ENCODE data around the gene REEP1. TPM values are rescaled to one million over a fixed set of nuclear protein-coding genes. Genes with fewer than 3 reads are reported as not detected.

REEP1 gene
- total and polyA plus RNA-seq, 9 of the 15 experiments (the other 6 are each of a cell fraction or from before 2014, with no cell fraction given): 0.11 to 0.67 (median 0.13) TPM

DNA sequence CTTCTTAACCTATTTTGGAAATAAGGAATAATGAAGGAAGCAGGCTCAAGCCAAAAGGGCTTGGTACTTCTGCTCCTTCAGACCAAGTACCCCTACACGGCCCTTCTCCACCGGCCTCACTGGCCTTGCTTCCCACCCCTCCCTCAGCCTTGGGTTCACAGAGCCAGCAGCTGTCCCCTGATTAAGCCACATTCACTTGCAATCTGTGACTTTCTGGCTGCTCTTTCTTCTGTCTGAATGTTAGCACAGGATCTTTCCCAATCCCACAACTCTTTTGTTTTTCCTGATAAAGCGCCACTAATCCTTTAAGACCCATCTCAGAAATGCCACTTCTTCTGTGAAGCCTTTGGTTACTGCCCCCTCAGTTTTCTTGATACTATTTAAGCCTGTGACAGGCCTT, 52.4 kb downstream of the REEP1 start (continued):
- TF ChIP-seq MAFF (IDR thresholded peaks at IDR 0.05; ENCODE audit: low read length) (no peak), ZC3H8 (IDR thresholded peaks at IDR 0.05) (no peak), RCOR1 (IDR thresholded peaks at IDR 0.05; ENCODE audit: borderline replicate concordance in 1 of 2, low read depth in 2 of 2, low read length in 2 of 2) (no peak), ZZZ3 (IDR thresholded peaks at IDR 0.05) (no peak), CHD4 (IDR thresholded peaks at IDR 0.05; ENCODE audit: insufficient read depth, insufficient replicate concordance, low read depth, low read length, poor library complexity, severe bottlenecking) (no peak)
- TF ChIP-seq, protein P1, sequence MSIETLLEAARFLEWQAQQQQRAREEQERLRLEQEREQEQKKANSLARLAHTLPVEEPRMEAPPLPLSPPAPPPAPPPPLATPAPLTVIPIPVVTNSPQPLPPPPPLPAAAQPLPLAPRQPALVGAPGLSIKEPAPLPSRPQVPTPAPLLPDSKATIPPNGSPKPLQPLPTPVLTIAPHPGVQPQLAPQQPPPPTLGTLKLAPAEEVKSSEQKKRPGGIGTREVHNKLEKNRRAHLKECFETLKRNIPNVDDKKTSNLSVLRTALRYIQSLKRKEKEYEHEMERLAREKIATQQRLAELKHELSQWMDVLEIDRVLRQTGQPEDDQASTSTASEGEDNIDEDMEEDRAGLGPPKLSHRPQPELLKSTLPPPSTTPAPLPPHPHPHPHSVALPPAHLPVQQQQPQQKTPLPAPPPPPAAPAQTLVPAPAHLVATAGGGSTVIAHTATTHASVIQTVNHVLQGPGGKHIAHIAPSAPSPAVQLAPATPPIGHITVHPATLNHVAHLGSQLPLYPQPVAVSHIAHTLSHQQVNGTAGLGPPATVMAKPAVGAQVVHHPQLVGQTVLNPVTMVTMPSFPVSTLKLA (conservative IDR thresholded peaks at IDR 0.05): no peak

DNA sequence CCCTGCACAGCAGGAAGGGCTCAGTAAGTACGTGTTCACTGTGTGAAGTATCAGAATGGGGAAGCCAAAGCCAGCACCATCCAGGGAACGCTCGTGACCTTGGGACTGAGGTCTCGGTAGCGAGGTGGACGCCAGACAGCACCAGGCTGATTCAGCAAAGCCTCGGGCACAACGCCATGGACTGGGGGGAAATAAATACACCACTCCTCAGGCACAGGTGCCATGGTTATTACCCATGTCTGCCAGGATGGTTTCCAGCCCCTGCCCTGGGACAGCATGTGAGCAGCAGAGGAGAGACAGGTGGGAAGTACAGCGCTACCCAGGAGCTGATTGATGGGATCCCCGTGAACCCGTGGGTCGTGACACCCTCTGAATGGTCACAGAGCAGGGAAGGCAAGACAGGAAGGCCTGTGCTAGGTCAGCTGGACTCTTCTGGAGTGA, 53.0 kb downstream of the REEP1 start:
- no TSS peak for BruUV-seq (replicated peaks)
- POLR2A ChIA-PET: no interaction called here
- no peak overlapping the region for H3K4me2 ChIP-seq (ENCODE audit: insufficient read depth, low read length)
- in situ Hi-C loops (cut with MboI) (no loop called here), intact Hi-C loops (cut with micrococcal nuclease) (no loop called here)
- H3K79me2 ChIP-seq (ENCODE audit: control insufficient read depth, insufficient read depth, low read length): no peaks in the 10 kb centered on the region
- ATAC-seq (no peak; the same call in 2 of the 3 replicates), FAIRE-seq (no peak), DNase-seq (ENCODE audit: extremely low read depth in 1 of 4, low spot score in 3 of 4) (no peak)
- 0% methylated on average over 12 of the region's 12 CpGs for WGBS (ENCODE audit: insufficient coverage, low coverage, missing lambda C conversion rate)
- no peak overlapping the region for H3K9ac ChIP-seq (ENCODE audit: insufficient read depth in 1 of 2, low read depth in 2 of 2, low read length in 2 of 2)
- H3K9me1 ChIP-seq (ENCODE audit: control insufficient read depth, insufficient read depth, low read length): no peaks in the 10 kb centered on the region
- H3K27me3 ChIP-seq (ENCODE audit: control insufficient read depth in 2 of 2, insufficient read depth in 2 of 2, low read length in 2 of 2): peaks cover 23 to 60% of the 10 kb centered on the region in 2 experiments
- no peak overlapping the region for H2AFZ ChIP-seq (ENCODE audit: low read depth, low read length)
- no peaks in the 10 kb centered on the region; the same call in 1 of the 2 replicates for H3K9me3 ChIP-seq (replicated peaks; ENCODE audit: control insufficient read depth, insufficient read depth, low read depth, low read length)
- no peak overlapping the region for H3K27ac ChIP-seq (ENCODE audit: extremely low read depth, low read depth, low read length)
- no peaks in the 10 kb centered on the region for H3K36me3 ChIP-seq (ENCODE audit: control insufficient read depth, insufficient read depth, low read length)
- CTCF ChIA-PET (ENCODE audit: low intra/inter-chr PET ratio): interaction anchor here (0.6 kb wide), 1 partner anchor 415 kb away, joined by 3 read pairs; no protein-coding TSS in a partner anchor
- 0 out of 2 replicates have a peak, but pooled peaks cover 3% of the 10 kb centered on the region for H4K20me1 ChIP-seq (replicated peaks; ENCODE audit: control insufficient read depth, insufficient read depth, low read length)
- no peaks in the 10 kb centered on the region for H3K4me1 ChIP-seq (replicated peaks in 1 of 2; ENCODE audit: control insufficient read depth in 2 of 2, insufficient read depth in 2 of 2, low read length in 2 of 2)
- H3K4me3 ChIP-seq: no peak overlapping the region
- TF ChIP-seq SMARCC2 (IDR thresholded peaks at IDR 0.05; ENCODE audit: low read depth) (no peak), ZNF551 (CRISPR knock-in tag; IDR thresholded peaks at IDR 0.05) (no peak), NBN (IDR thresholded peaks at IDR 0.05; ENCODE audit: low read depth) (no peak), NFXL1 (CRISPR knock-in tag; IDR thresholded peaks at IDR 0.05) (no peak), ZNF165 (CRISPR knock-in tag; IDR thresholded peaks at IDR 0.05; ENCODE audit: borderline replicate concordance) (no peak), ZC3H8 (IDR thresholded peaks at IDR 0.05) (no peak), SMAD1 (IDR thresholded peaks at IDR 0.05; ENCODE audit: low read depth, low read length, partially characterized antibody) (no peak), HMG20A (CRISPR knock-in tag; conservative IDR thresholded peaks at IDR 0.05) (no peak)
- TF ChIP-seq, protein P2, sequence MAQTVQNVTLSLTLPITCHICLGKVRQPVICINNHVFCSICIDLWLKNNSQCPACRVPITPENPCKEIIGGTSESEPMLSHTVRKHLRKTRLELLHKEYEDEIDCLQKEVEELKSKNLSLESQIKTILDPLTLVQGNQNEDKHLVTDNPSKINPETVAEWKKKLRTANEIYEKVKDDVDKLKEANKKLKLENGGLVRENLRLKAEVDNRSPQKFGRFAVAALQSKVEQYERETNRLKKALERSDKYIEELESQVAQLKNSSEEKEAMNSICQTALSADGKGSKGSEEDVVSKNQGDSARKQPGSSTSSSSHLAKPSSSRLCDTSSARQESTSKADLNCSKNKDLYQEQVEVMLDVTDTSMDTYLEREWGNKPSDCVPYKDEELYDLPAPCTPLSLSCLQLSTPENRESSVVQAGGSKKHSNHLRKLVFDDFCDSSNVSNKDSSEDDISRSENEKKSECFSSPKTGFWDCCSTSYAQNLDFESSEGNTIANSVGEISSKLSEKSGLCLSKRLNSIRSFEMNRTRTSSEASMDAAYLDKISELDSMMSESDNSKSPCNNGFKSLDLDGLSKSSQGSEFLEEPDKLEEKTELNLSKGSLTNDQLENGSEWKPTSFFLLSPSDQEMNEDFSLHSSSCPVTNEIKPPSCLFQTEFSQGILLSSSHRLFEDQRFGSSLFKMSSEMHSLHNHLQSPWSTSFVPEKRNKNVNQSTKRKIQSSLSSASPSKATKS (CRISPR knock-in tag; IDR thresholded peaks at IDR 0.05): no peak
- TF ChIP-seq, protein P3, sequence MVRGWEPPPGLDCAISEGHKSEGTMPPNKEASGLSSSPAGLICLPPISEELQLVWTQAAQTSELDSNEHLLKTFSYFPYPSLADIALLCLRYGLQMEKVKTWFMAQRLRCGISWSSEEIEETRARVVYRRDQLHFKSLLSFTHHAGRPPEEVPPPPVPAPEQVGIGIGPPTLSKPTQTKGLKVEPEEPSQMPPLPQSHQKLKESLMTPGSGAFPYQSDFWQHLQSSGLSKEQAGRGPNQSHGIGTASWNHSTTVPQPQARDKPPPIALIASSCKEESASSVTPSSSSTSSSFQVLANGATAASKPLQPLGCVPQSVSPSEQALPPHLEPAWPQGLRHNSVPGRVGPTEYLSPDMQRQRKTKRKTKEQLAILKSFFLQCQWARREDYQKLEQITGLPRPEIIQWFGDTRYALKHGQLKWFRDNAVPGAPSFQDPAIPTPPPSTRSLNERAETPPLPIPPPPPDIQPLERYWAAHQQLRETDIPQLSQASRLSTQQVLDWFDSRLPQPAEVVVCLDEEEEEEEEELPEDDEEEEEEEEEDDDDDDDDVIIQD (CRISPR knock-in tag; IDR thresholded peaks at IDR 0.05): no peak
